ENCODE data around the gene MYO5C.

DNA sequence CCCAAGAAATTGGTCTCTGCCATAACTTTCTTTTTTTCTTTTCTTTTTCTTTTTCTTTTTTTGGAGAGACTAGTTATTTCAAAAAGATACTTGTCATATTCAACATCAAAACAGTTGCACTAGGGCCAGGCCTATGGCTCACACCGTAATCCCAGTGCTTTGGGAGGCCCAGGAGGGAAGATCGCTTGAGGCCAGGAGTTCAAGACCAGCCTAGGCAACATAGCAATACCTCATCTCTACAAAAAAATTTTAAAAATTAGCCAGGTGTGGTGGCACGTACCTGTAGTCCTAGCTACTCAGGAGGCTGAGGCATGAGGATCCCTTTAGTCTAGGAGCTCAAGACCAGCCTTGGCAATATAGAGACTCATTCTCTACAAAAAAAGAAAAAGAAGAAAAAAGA lies 55.4 kb downstream of the MYO5C start:
- TF ChIP-seq, protein P1, sequence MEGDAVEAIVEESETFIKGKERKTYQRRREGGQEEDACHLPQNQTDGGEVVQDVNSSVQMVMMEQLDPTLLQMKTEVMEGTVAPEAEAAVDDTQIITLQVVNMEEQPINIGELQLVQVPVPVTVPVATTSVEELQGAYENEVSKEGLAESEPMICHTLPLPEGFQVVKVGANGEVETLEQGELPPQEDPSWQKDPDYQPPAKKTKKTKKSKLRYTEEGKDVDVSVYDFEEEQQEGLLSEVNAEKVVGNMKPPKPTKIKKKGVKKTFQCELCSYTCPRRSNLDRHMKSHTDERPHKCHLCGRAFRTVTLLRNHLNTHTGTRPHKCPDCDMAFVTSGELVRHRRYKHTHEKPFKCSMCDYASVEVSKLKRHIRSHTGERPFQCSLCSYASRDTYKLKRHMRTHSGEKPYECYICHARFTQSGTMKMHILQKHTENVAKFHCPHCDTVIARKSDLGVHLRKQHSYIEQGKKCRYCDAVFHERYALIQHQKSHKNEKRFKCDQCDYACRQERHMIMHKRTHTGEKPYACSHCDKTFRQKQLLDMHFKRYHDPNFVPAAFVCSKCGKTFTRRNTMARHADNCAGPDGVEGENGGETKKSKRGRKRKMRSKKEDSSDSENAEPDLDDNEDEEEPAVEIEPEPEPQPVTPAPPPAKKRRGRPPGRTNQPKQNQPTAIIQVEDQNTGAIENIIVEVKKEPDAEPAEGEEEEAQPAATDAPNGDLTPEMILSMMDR (conservative IDR thresholded peaks at IDR 0.05 in 1 of 2, IDR thresholded peaks at IDR 0.05 in 1 of 2; ENCODE audit: low read depth in 1 of 2, low read length in 2 of 2) = no peak
- TF ChIP-seq EZH2 (IDR thresholded peaks at IDR 0.05; ENCODE audit: low read length, missing control alignments) = no peak
